NB4 (cell line): ENCODE measurements around the gene SCGN.

ENCODE experiments used
- DNase-seq: peaks from one replicate; pipeline ENCODE4 v3.0.0; 2010; ENCODE audit warnings: low read depth
- H3K4me3 ChIP-seq: one replicate; pipeline ENCODE4 v1.5.1; 2011; ENCODE audit warnings: mild to moderate bottlenecking, low read depth, low read length, moderate library complexity
- CTCF ChIP-seq: IDR thresholded peaks from one replicate; pipeline ENCODE4 v1.5.1; 2012; ENCODE audit warnings: low read depth, low read length
- MYC ChIP-seq: IDR thresholded peaks from 2 replicates; pipeline ENCODE4 v1.6.1; 2011; ENCODE audit warnings: low read depth, low read length
- POLR2A ChIP-seq: IDR thresholded peaks from 2 replicates; pipeline ENCODE4 v1.6.1; 2011; ENCODE audit warnings: mild to moderate bottlenecking; ENCODE audit not compliant: insufficient read length; ENCODE audit errors: extremely low read depth
- TF ChIP-seq, protein P1 (sequence below): IDR thresholded peaks from 2 replicates; pipeline ENCODE4 v1.6.1; 2011; ENCODE audit warnings: low read depth, low read length

The SCGN gene

GRCh38 chr6:25623065-25623464 is 28.9 kb upstream of the SCGN start:
- DNase-seq = no peak
- no peak overlapping the region for H3K4me3 ChIP-seq
- TF ChIP-seq, protein P1, sequence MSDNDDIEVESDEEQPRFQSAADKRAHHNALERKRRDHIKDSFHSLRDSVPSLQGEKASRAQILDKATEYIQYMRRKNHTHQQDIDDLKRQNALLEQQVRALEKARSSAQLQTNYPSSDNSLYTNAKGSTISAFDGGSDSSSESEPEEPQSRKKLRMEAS = no peak
- TF ChIP-seq POLR2A (no peak), MYC (no peak), CTCF (no peak)

GRCh38 chr6:25623879-25624278 is 28.1 kb upstream of the SCGN start:
- TF ChIP-seq, protein P1 = no peak
- no peak for TF ChIP-seq CTCF
- TF ChIP-seq POLR2A = no peak
- no peak for TF ChIP-seq MYC
- H3K4me3 ChIP-seq = no peak overlapping the region
- DNase-seq = no peak

- no peak for DNase-seq
- no peak overlapping the region for H3K4me3 ChIP-seq
Measured at GRCh38 chr6:25627001-25627400, 25.0 kb upstream of the SCGN start.

GRCh38 chr6:25628471-25629197 is 23.4 kb upstream of the SCGN start:
- DNase-seq = no peak
- TF ChIP-seq, protein P1 = no peak
- no peak for TF ChIP-seq POLR2A
- no peak for TF ChIP-seq CTCF
- no peak for TF ChIP-seq MYC
- H3K4me3 ChIP-seq = no peak overlapping the region

More at GRCh38 chr6:25627001-25627400, 25.0 kb upstream of the SCGN start:
- no peak for TF ChIP-seq MYC
- TF ChIP-seq, protein P1 = no peak
- no peak for TF ChIP-seq CTCF
- no peak for TF ChIP-seq POLR2A

GRCh38 chr6:25629198-25629576 is 22.8 kb upstream of the SCGN start:
- no peak overlapping the region for H3K4me3 ChIP-seq
- no peak for DNase-seq
- TF ChIP-seq, protein P1 = no peak
- TF ChIP-seq CTCF (no peak), POLR2A (no peak), MYC (no peak)
